GM19463 (cell line): ENCODE measurements around the gene NMNAT2.

Experiments used
- ATAC-seq: cut with Tn5 transposase; IDR thresholded peaks from one replicate; pipeline ENCODE4 v1.9.1; 2021; ENCODE audit warnings: mild to moderate bottlenecking, moderate library complexity; ENCODE audit not compliant: unreplicated experiment

NMNAT2 gene

GRCh38 chr1:183272390-183272848, 145.8 kb downstream of the NMNAT2 start:
- ATAC-seq, result no peak

- ATAC-seq, result no peak
These were observed 147.5 kb downstream of the NMNAT2 start for GRCh38 chr1:183270541-183271141.

- ATAC-seq, result no peak
These were observed 150.3 kb downstream of the NMNAT2 start for GRCh38 chr1:183267646-183268431.

DNA sequence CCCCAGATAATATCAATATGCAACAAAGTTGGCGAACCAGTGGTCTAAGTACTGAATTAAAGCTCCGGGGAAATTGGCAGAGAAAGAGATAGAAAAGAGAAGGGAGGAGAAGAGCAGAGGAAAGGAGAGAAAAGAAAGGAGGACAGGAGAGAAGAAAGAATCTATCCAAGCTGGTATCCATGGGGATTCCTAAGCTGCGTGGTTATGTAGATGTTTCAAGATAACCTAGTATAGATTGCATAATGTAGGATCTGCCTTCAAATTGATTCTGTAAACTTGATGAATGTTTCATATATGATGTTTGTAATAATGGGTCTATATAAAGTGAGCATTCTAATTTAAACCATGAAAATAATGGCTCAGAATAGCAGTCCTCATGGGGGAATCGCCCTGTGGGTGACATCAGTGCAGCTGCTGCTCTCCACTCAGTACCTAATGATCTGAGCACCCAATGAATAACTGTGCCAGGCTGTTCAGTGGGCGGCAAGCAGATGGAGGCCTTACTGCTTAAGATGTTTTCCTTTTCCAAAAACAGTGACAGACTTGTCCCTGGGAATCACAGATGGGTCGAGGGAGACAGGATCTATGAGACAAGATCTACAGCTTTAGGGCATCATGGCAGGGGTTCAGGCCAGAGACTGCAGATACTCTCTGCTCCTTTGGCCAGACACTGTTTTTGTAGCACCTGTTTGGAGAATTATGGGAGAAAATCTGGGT, 154.1 kb downstream of the NMNAT2 start:
- ATAC-seq, result no peak

DNA sequence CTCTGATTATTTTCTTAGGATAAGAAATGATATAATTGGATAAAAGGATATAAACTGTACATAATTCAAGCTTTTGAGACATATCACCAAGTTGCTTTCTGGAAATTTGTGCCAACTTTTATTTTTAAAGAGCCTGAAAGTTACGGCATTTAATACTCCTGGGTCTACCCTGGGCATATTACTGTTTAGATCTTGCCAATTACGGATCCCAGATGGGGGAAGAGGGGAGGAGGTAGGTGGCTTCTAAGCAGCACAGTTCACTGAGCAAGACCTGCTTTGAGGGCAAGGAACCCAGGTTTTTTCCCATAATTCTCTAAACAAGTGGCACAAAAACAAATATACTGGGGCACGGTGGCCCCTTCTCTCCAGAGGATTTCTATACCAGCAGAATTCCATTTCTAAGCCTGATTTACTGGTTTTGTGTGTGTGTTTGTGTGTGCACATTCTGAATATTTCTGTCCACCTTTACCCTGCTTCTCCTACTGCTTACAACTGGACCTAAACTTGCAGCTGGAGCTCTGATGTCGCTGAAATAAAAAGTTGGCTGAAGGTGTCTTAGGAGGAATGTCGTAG, 155.5 kb downstream of the NMNAT2 start:
- ATAC-seq, result no peak

- no peak for ATAC-seq
These were observed 158.3 kb downstream of the NMNAT2 start for GRCh38 chr1:183259924-183260323.

GRCh38 chr1:183255073-183255472, 163.1 kb downstream of the NMNAT2 start:
- ATAC-seq, result no peak

- no peak for ATAC-seq
These were observed 166.2 kb downstream of the NMNAT2 start for GRCh38 chr1:183251959-183252450.

- ATAC-seq, result no peak
These were observed 166.8 kb downstream of the NMNAT2 start for GRCh38 chr1:183251101-183251958.

GRCh38 chr1:183249941-183250452, 168.2 kb downstream of the NMNAT2 start:
- ATAC-seq, result no peak

GRCh38 chr1:183248989-183249691, 169.0 kb downstream of the NMNAT2 start:
- no peak for ATAC-seq

GRCh38 chr1:183247931-183248330, 170.2 kb downstream of the NMNAT2 start:
- ATAC-seq, result no peak

DNA sequence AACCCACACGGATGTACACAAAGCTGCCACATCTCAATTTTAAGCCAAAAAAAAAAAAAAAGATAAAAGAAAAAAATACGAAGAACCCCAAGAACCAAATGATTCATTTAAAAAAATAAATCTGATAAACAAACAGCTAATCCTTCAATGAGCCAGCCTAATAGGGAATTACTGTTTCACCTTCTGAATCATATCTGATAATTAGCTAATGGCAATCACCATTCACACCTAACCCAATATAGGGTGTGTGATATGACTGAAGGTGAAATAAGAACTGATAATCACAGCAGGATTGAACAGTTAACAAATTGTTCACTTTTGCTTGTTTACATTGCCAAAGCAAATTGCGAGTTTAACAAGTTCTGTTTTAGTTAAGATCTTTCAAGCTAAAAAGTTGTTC, 170.7 kb downstream of the NMNAT2 start:
- no peak for ATAC-seq

DNA sequence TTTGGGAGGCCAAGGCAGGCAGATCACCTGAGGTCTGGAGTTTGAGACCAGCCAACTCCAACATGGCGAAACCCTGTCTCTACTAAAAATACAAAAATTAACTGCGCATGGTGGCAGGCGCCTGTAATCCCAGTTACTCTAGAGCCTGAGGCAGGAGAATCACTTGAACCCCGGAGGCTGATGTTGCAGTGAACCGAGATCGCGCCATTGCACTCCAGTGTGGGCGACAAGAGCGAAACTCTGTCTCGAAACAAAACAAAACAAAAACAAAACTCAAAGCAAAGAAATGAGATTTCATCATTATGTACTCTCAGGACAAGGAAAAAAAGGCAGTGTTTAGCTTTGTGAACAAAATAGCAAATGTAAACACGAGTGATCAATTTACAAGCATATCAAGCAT, 171.1 kb downstream of the NMNAT2 start:
- ATAC-seq, result no peak

- ATAC-seq, result no peak
These were observed 171.7 kb downstream of the NMNAT2 start for GRCh38 chr1:183246436-183246835.

DNA sequence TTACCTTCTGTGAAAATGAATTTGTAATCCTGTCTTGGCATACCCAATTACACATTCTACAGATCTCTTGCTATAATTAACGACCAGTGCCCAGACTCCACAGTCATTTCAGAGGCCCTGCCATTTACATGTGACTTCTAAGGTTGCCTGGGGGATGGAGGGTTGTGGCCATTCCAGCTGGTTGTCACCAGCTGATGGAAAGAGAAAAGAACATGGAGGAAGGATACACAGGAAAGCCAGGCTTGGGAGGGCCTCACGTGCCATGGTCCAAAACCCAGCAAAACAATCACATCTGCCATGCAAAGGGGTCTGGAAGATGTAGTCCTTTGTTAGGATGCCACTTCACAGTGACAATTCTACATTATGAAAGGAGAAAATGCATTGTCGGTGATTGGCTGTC, 172.8 kb downstream of the NMNAT2 start:
- no peak for ATAC-seq

GRCh38 chr1:183244466-183244865, 173.7 kb downstream of the NMNAT2 start:
- no peak for ATAC-seq

DNA sequence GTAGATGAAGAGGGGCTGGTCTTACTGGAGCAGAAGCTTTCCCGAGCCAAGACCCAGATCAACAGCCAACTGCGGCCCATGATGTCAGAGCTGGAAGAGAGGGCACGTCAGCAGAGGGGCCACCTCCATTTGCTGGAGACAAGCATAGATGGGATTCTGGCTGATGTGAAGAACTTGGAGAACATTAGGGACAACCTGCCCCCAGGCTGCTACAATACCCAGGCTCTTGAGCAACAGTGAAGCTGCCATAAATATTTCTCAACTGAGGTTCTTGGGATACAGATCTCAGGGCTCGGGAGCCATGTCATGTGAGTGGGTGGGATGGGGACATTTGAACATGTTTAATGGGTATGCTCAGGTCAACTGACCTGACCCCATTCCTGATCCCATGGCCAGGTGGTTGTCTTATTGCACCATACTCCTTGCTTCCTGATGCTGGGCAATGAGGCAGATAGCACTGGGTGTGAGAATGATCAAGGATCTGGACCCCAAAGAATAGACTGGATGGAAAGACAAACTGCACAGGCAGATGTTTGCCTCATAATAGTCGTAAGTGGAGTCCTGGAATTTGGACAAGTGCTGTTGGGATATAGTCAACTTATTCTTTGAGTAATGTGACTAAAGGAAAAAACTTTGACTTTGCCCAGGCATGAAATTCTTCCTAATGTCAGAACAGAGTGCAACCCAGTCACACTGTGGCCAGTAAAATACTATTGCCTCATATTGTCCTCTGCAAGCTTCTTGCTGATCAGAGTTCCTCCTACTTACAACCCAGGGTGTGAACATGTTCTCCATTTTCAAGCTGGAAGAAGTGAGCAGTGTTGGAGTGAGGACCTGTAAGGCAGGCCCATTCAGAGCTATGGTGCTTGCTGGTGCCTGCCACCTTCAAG, 174.8 kb downstream of the NMNAT2 start:
- ATAC-seq, result no peak

GRCh38 chr1:183242556-183242955, 175.6 kb downstream of the NMNAT2 start:
- no peak for ATAC-seq
